Measurements from ENCODE around the gene SLC10A6.

The SLC10A6 gene

DNA sequence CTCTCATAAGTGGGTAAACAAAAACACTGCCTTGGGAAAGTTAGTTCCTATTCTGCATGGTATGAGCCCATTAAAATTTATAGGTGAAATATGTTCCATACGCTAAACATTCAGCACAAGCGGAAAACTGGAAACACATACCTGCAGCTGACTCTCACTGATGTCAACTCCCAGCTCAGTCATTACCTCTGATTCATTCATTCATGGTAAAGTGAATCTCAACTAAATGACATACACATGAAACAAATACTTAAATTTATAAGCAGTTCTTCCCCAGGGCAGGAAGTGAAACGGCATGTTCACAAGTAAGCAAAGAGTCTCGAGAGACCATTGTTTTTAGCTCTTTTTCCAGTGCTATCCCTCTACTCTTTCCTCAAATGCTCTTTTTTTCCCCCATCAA lies 1.6 kb downstream of the SLC10A6 start:
- DNase-seq (ENCODE audit: low spot score), result no peak

DNA sequence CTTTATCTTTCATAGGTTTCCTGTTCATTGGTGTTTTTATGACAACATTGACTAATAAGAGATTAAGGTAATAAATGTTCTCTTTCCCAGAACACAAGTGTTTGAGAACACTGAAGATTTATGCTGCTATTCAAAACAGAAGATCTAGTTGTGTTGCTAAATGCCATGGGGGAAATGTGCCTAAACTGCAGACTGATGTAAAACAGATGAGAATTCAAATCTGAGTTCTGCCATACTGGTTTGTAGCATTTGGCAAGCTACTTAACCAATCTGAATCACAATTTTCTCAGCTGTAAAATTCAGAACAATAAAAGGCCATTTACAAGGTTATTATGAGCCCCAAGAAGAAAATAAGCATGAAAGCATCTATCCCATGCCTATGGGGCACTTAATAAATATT lies 2.3 kb downstream of the SLC10A6 start:
- no peak for DNase-seq (ENCODE audit: low spot score)

DNA sequence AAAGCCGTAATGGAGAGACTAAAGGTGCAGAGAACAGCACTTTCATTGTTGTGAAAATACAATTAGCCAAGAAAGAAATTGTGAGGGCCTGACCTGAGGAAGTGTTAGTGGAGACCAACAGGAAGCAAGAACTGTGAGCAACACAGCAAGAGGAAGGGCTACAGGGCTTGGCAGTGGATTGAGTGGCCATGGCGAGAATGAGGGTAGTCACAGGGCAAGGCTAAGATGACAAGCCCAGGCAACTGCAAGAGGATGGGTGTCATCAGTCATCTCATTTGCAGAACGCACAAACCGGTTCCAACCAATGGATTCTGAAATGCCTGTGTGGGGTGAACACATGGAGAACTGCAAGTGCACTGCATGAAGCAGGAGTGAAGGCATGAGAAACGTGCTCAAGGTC lies 3.6 kb downstream of the SLC10A6 start:
- no peak for DNase-seq (ENCODE audit: low spot score)

DNA sequence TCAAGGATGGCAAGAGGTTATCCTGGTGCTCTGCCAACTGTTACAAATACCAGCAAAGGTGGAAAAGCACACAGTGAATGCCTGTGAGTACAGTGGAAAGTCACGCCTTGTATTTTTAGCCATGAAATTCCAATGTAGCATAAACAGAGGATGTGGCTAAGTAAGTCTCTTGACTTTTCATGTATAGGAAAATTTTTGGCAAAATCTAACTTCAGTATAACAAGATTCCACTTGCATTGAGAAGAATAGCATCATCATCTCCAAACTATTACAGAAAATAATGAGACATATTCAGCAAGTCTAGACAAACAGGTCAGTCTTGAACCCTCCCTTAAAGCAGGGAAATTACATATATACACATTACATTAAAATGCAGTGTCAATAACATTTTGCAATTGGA lies 7.9 kb downstream of the SLC10A6 start:
- DNase-seq (ENCODE audit: low spot score), result no peak

DNA sequence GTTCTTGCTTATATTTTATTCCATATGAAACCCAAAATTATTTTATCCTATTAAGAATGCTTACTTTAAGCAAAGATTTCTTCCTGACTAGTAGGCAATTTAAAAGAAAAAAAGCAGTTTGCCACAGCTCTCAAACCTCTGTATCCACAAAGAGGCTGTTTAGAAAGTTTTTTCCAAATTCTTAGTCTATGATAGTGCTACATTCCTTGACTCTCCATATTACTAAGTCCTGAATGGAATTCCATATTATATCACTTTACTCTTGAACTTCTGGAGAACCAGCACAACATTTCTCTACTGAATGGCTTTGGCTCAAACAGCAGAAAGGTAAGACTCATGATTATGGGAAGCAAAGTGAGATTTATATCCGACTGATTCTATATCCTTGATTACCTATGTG lies 8.3 kb downstream of the SLC10A6 start:
- no peak for DNase-seq (ENCODE audit: low spot score)

DNA sequence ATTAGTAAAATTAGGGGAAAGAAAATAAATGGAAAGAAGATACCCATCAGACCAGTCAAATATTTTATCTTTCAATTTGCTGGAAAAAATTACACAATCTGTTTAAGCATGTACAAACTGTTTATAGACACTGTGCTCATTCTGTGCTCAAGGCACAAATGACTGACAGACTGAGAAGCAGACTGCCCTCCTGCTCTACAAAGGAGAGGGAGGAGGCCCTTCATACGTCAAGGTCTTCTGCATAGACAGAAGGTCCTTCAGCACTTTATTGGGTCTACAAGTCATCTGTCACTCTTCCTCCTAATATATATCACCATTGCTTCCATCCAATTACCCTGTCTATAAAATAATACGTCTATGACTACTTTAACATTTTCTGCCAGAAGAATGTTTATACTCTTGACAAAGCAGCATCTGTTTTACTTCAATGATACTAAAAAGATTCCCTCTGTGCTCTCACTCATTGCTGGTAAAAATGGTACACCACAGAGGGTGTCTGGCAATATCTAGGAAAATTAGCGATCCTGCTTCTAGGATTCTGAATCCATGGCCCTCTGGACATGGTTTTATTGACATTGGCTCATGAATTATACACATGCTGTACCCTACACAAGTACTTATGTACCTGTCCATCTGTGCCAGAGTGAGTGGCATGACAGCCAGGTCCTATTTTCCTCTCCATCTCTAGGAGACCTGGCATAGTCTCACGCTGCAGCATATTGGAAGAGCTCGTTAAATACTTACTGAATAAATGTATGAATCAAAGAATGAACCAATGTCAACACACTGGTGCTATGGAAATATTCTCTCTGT lies 11.3 kb downstream of the SLC10A6 start:
- DNase-seq (ENCODE audit: low spot score), result no peak

DNA sequence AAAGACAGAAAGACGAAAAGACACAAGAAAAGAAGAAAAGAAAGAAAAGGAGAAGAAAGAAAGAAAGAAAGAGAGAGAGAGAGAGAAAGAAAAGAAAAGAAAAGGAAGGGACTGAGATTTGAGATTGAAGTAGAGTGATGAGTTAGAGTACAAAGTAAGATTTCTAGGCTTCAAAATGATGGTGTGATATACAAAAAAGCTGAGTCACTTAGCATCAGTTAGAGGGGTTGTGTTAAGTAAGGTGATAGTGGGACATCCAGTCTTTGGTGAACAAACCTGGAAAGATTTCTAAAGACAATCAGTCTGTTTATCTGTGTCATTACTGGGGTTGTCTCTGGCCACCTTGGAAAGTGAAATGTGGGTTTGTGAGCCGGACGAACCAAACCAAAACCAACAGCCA lies 13.5 kb downstream of the SLC10A6 start:
- DNase-seq (ENCODE audit: low spot score), result no peak

DNA sequence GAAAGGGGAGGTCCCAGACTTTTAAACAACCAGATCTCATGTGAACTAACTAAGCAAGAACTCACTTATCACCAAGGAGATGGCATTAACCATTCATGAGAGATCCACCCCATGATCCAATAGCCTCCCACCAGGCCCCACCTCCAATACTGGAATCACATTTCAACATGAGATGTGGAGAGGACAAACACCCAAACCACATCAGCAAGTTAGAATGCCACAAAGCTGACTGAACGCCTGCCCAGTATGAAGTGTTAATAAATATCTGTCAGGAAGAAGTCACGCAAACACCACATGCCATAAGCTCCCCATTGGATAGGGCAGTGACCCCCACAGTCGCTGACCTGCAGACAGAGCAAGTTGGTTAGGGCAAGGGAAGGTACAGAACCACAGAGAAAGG lies 14.3 kb downstream of the SLC10A6 start:
- DNase-seq (ENCODE audit: low spot score), result no peak

DNA sequence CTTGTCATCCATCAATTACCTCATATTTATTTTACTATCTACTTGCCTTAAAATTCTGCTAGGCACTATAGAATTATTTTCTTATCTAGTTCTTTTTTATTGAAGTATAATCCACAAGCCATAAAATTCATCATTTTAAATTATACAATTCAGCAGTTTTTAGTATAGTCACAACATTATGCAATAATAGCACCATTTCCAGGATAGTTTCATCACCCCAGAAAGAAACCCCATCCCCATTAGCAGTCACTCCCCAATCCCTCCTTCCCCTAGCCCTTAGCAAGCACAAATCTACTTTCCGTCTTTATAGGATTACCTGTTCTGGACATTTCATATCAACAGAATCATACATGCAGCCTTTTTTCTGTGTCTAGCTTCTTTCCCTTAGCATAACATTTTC lies 15.6 kb downstream of the SLC10A6 start:
- DNase-seq (ENCODE audit: low spot score), result no peak

DNA sequence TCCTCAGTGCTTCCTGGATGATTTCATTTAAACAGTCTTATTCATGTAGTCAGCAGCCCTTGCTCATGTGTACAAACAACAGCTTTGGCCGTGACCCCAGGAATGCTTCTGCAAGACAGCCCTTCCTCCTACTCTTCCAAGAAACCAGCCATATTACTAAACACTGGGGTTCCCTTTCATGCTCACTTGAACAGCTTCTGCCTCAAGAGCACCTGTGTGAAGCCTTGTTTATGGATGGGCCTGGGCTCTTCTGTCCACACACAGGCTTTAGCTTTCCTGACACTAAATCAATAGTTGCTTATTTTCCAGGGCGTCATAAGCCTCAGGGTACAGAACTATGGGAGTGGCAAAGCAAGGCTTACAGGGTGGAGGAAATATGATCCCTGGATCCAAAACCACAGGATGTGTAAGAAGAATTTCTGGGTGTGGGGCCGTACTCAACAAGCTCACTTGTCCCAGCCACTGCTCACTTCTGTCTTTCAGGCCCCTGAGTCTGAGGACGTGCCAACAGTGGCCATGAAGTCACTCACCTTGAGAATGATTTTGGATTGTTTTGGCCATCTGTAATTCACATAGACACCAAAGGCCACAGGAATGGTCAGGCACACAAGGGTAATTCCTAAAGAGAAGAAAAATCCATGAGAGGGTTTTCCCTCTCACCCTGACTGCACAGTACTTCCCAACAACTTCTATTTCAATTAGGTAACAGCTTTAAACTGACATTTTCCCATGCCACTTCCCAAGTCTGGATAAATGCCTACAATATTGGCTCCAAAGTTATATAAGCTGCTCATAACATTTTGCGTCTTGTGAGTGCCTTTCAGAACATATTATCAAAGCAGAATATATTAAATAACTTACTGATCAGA lies 17.7 kb downstream of the SLC10A6 start:
- no peak for DNase-seq (ENCODE audit: low spot score)

DNA sequence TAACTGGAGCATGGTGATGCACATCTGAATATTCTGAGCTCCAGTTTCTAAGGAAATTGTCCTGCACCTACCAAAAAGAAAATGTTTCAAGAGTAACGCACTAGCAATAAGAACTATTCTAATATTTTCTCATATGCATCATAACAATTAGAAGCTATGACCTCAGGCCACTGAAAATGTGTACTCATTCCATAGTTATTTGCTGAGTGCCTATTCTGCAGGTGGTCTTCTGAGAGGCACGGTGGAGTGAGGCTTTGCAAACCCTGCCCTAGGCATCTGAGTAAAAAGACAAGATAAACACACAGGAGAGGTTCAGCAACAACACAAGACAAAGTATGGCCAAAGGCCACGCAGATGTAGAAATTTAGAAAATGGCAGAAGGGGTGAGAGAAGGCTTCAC lies 23.7 kb downstream of the SLC10A6 start:
- no peak for DNase-seq (ENCODE audit: low spot score)

DNA sequence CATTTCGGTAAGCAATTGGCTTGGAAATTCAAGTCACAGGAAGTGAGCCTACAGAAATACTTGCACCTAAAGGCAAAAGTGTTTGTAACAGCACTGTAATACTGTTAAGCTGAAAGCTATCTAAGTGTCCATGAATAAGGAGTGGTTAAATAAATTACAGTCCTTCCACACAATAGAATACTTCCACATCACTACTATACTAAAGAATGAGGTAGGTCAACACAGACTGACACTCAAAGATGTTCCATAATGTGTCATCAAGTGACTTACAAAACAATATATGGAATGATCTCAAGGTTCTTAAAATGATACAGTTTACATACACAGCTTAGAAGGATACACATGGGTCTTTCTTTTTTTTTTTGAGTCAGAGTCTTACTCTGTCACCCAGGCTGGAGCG lies 27.0 kb downstream of the SLC10A6 start:
- no peak for DNase-seq (ENCODE audit: low spot score)

DNA sequence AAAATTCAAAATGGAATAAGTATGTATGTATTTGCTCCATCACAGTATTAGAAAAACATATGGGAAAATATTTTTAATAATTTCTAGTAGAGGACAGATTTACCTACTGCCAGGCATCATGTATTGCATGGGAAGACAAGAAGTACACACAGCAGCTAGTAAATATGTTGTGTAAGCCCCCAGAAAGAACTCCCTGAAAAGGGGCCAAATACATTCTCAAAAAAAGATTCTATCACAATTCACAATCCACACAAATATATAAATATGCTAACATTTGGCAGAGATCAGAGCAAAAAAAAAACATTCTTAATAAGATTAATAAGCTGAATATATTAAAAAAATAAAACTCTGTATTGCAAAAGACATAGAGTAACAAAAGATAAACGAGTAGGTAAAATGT lies 28.0 kb downstream of the SLC10A6 start:
- DNase-seq (ENCODE audit: low spot score), result no peak

DNA sequence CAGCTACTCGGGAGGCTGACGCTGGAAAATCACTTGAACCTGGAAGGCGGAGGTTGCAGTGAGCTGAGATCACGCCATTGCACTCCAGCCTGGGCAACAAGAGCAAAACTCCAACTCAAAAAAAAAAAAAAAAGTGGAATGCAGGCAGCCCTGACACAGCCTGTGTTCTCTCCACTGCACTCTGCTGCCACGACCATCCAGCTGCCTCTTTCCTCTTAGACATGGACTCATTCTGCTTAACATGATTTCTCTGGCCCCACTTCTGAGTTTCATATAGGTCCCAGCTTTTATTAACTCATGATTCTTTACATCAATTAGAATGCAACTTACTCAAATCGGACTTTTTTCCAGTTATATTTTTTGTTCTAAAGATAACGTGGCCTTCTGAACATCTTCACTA lies 29.6 kb downstream of the SLC10A6 start:
- DNase-seq (ENCODE audit: low spot score), result no peak

DNA sequence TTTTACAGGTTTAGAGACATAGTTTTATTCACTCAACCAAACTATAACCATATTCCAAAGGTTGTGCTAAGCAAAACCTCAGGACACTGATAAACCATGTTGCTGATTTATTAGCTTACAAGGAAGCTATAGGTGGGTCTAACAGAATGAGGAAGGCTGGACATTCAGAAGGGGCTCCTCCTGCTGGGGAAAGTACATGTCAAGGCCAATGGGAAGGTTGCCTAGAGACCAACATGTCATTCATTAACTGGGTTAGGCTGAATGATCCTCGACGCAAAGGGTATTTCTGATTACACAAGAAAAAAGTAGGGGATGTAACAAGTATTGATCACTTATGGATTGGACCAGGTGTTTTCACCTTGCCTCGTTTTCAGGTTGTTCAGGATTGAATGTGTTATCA lies 30.3 kb downstream of the SLC10A6 start:
- no peak for DNase-seq (ENCODE audit: low spot score)

DNA sequence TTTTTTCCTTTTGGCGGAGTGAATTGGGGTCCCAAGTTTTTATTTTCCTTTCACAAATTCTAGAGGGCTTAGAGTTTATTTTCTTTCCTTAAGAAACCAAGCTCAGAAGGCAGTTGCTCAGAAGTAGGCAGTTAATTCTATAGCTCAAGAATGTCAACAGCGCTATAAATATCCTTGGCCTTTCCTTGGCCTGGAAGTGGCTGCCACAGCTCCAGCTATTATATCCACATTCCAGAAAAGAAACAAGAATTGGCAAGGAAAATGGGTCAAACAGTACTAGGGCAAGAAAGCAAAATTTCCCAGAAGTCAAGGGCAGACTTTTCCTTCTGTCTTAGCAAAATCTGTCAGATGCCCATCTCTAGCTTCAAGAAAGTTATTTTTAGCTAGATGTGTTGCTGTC lies 31.0 kb downstream of the SLC10A6 start:
- no peak for DNase-seq (ENCODE audit: low spot score)

DNA sequence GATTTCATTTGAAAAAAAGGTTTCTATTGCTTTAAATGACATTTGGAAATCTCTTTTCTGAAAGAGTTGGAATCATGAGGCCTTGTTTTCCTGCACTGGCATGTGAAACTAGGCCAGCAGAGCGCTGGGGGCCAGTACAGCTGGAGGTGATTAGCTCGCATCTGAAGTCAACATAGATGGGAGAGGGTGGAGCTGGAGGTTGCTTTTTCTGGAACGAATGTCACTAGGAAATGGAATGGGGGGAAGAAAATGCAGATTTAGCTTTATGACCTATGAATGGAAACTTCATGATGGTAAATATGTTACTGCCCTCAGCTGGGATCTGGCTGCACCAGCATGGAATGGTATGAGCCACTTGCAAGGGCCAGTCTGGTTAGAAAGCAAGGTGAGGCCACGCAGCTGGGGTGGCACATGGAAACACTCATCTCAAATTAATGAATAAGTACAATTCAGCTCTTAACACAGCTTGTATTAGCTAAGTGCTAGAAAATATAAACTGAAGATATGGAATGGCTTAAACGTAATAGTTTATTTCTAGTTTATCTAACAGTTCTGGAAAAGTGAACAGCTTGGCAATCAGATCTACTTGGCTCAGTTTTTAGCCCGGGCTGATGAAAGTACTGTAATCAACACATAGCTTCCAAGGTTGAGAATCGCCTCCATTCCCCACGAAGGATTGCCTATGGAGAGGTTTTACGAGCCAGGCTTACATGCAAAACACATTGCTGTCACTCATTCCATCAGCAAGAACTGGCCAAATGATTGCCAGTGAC lies 32.5 kb downstream of the SLC10A6 start:
- DNase-seq (ENCODE audit: low spot score), result no peak

DNA sequence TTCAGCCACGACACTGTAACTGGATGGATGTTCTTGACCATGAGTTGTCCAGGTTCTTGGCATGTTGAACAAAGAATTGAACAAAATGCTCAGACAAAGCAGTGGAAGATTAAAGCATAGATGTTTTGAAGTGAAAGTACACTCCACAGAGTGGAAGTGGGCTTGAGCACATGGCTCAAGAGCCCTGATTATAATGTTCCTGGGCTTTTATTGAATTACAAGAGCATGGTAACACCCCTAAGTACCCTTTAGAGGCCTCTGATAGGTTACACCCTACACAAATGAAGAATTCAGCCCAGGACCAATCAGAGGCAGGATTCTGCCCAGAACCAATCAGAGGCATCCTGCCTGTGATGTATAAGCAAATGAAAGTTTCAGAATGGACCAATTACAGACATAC lies 33.5 kb downstream of the SLC10A6 start:
- DNase-seq (ENCODE audit: low spot score), result no peak

DNA sequence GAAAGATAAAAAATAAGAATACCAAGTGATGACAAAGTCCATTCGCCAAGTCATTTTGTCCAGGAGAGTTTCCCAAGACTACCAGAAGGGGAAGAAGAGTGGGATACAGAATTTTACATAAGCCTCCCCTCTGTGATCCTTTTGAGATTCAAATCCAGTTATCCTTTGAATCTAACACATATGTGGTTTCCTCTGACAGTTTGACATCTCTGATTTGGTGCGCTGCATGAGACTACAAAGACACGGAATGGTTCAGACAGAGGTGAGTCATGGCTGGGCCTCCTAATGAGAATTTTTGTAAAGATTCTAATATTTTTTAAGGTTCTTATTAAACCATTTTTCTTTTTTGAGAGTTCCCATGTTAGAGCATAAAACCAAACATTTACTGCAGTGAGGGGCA lies 38.3 kb downstream of the SLC10A6 start:
- no peak for DNase-seq (ENCODE audit: low spot score)

DNA sequence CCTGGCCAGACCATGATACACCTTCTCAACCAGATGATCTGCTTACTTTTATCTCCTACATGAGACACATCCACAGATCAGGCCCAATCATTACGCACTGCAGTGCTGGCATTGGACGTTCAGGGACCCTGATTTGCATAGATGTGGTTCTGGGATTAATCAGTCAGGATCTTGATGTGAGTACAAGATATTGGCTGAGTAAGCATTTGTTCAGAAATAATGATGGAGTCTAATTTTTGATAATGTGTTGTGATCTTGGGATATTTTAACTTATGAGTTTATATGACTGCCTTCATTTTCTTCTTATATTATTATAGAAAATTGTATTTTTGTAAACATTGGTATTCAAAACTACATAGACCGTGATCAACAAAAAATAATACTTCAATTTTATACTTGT lies 39.4 kb downstream of the SLC10A6 start:
- DNase-seq (ENCODE audit: low spot score), result no peak

DNA sequence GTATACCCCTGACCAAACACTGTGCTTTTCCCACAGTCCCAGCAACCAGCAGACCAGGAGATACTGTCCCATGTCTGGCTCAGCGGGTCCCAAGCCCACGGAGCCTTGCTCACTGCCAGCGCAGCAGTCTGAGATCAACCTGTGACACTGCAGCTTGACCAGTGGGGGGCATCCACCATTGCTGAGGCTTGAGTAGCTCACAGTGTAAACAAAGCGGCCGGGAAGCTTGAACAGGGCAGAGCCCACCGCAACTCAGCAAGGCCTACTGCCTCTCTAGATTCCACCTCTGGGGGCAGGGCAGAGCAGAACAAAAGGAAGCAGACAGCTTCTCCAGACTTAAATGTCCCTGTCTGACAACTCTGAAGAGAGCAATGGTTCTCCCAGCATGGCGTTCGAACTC lies 58.1 kb downstream of the SLC10A6 start:
- no peak for DNase-seq (ENCODE audit: low spot score)

DNA sequence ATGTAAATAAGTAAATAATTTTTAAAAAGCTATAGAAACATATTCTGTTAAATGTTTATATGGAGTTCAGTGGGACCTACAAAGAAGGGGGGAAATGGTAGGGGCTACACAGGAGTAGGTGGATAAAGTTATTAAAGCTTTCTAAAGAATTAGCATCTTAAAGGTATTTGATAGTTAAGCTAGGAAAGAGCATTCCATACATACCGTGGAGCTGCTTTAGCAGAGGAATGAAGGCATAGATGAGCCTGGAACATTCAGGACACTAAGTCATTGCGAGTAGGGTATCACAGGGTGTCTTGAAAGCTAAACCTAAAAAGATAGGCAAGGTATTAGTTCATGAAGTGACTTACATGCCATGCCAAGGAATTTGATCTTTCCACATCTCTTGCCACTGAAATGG lies 60.4 kb downstream of the SLC10A6 start:
- no peak for DNase-seq (ENCODE audit: low spot score)

DNA sequence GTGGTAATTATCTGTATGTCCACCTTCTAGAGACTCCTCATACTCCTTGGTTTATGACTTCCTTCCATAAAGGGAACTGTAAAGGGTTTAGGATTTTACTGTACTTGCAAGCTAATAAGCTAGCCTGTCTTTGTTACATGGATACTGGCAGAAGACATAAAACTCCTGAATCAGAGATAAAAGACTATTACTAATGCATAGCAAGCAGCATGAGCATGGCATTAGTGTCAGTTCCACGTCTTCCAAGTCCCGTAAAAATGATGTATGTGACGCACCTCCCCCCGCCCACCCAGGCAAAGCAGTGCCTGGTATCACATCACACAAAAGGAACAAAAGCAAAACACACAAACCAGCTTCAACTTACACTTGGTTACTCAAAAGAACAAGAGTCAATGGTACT lies 71.0 kb downstream of the SLC10A6 start:
- DNase-seq (ENCODE audit: low spot score), result no peak
